SK-N-MC (cell line): ENCODE data around the gene ARHGAP23.

ENCODE experiments used
- EZH2 ChIP-seq: fragments of 200-600 bp; sonication (generic); IDR thresholded peaks from one replicate; pipeline ENCODE4 v1.6.1; 2017; ENCODE audit warnings: antibody characterized with exemption
- FOXP2 ChIP-seq: optimal IDR thresholded peaks from 2 replicates; pipeline ENCODE3; 2011; ENCODE audit warnings: mild to moderate bottlenecking, moderate library complexity; ENCODE audit not compliant: insufficient read depth; ENCODE audit errors: extremely low read length, control extremely low read depth
- POLR2AphosphoS5 ChIP-seq: IDR thresholded peaks from 2 replicates; pipeline ENCODE4 v1.6.1; 2012; ENCODE audit warnings: mild to moderate bottlenecking, low read depth, low read length, borderline replicate concordance

DNA sequence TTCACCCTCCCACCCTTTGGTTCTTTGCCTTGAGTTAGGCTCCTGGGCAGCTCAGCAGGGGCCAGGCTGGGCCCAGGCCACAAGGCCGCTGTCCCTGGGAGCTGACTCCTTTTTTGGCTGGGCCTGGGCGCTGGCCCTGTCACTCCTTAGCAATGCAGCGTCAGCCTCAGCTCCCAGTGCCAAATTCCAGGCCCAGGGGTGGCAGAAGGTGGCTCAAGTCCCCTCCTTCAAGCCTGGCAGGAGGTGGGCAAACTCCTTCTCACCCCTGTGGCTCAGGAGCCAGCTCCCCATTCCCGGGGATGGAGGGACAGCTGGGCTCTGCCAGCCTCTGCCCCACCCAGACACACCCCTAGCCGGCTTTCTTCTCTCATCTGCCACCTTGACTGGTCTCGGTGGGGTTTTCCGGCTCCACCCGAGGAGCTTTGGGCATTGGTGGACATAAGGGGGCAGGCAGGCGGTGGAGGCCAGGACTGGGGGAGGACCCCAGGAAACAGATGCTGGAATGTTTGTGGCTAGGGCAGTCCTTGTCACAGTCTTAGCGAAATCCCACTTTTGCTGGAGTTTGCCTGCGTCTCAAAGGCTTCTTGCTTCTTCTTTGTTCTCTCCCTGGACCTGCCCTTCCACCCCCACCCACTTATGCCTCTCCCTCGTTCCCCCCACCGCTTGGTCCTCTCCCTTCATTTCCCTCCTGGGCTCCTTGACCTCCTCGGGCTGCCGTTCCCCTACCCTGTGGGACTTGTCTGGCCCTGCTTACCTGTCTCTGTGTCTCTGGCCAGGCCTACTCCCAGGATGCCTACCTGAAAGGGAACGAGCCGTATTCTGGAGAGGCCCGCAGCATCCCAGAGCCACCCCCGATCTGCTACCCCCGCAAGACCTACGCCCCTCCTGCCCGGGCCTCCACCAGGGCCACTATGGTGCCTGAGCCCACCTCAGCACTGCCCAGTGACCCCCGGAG is 37.4 kb downstream of the ARHGAP23 start:
- no peak for TF ChIP-seq EZH2
- TF ChIP-seq POLR2AphosphoS5 = no peak
- TF ChIP-seq FOXP2 = no peak
